HL-60 (cell line): ENCODE measurements around the gene CGB2.

Source experiments
- DNase-seq, 2 experiments: peaks; one replicate each; pipeline ENCODE4 v3.0.0-alpha.2; 2010 to 2020; ENCODE audit warnings: low read depth in 1 of 2, low spot score in 1 of 2
- H3K27ac ChIP-seq: fragments of 250-450 bp; sonication (Bioruptor Pico); replicated peaks from 2 replicates; pipeline ENCODE4 v1.5.1; 2020; ENCODE audit warnings: mild to moderate bottlenecking, moderate library complexity
- H3K27me3 ChIP-seq: fragments of 250-450 bp; sonication (Bioruptor Pico); 2 replicates; pipeline ENCODE4 v1.5.1; 2021; ENCODE audit warnings: mild to moderate bottlenecking, moderate library complexity; ENCODE audit not compliant: insufficient read depth, poor library complexity, severe bottlenecking
- H3K4me3 ChIP-seq: replicated peaks from 2 replicates; pipeline ENCODE4 v1.5.1; 2011; ENCODE audit warnings: mild to moderate bottlenecking, control low read depth, low read length; ENCODE audit not compliant: insufficient read depth
- CTCF ChIP-seq: IDR thresholded peaks from one replicate; pipeline ENCODE4 v1.5.1; 2011; ENCODE audit warnings: low read length, control low read depth, inconsistent platforms; ENCODE audit not compliant: insufficient read depth
- GABPA ChIP-seq: IDR thresholded peaks from 2 replicates; pipeline ENCODE4 v1.6.1; 2012; ENCODE audit warnings: low read depth
- POLR2AphosphoS5 ChIP-seq: IDR thresholded peaks from 2 replicates; pipeline ENCODE4 v1.6.1; 2012; ENCODE audit warnings: low read depth
- SPI1 ChIP-seq: IDR thresholded peaks from 2 replicates; pipeline ENCODE4 v1.6.1; 2012; ENCODE audit warnings: low read depth, mild to moderate bottlenecking, borderline replicate concordance
- TF ChIP-seq, protein P1 (sequence below): IDR thresholded peaks from 2 replicates; pipeline ENCODE4 v1.6.1; 2012; ENCODE audit warnings: low read depth; ENCODE audit not compliant: insufficient replicate concordance

The CGB2 gene

GRCh38 chr19:48987323-48987722 lies 44.4 kb upstream of the CGB2 start:
- no peak for DNase-seq
- no peak for TF ChIP-seq GABPA
- TF ChIP-seq POLR2AphosphoS5 = no peak
- no peak for TF ChIP-seq CTCF
- TF ChIP-seq, protein P1, sequence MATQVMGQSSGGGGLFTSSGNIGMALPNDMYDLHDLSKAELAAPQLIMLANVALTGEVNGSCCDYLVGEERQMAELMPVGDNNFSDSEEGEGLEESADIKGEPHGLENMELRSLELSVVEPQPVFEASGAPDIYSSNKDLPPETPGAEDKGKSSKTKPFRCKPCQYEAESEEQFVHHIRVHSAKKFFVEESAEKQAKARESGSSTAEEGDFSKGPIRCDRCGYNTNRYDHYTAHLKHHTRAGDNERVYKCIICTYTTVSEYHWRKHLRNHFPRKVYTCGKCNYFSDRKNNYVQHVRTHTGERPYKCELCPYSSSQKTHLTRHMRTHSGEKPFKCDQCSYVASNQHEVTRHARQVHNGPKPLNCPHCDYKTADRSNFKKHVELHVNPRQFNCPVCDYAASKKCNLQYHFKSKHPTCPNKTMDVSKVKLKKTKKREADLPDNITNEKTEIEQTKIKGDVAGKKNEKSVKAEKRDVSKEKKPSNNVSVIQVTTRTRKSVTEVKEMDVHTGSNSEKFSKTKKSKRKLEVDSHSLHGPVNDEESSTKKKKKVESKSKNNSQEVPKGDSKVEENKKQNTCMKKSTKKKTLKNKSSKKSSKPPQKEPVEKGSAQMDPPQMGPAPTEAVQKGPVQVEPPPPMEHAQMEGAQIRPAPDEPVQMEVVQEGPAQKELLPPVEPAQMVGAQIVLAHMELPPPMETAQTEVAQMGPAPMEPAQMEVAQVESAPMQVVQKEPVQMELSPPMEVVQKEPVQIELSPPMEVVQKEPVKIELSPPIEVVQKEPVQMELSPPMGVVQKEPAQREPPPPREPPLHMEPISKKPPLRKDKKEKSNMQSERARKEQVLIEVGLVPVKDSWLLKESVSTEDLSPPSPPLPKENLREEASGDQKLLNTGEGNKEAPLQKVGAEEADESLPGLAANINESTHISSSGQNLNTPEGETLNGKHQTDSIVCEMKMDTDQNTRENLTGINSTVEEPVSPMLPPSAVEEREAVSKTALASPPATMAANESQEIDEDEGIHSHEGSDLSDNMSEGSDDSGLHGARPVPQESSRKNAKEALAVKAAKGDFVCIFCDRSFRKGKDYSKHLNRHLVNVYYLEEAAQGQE = no peak
- TF ChIP-seq SPI1 = no peak
- Histone ChIP-seq H3K4me3 (no peak overlapping the region), H3K27me3 (no peaks in the 10 kb centered on the region), H3K27ac (no peak overlapping the region)

DNA sequence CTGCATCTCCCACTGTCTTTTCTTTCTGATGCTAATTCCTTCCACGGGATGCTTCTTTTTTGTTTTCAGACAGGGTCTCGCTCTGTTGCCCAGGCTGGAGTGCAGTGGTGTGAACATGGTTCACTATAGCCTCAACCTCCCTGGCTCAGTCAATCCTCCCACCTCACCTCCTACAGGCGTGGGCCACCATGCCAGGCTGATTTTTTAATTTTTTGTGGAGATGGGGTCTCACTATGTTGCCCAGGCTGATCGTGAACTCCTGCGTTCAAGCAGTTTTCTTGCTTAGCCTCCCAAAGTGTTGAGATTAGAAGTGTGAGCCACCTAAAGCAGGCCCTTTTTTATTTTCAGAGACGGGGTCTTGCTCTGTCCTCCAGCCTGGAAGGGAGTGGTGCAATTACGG lies 43.4 kb upstream of the CGB2 start:
- H3K4me3 ChIP-seq = no peak overlapping the region
- no peak overlapping the region for H3K27ac ChIP-seq
- TF ChIP-seq, protein P1 = no peak
- no peak for TF ChIP-seq SPI1
- no peak for DNase-seq
- H3K27me3 ChIP-seq = no peaks in the 10 kb centered on the region

GRCh38 chr19:48988860-48989259 lies 42.8 kb upstream of the CGB2 start:
- no peak overlapping the region for H3K4me3 ChIP-seq
- H3K27ac ChIP-seq = no peak overlapping the region
- DNase-seq = no peak
- no peaks in the 10 kb centered on the region for H3K27me3 ChIP-seq
- no peak for TF ChIP-seq CTCF
- no peak for TF ChIP-seq POLR2AphosphoS5
- TF ChIP-seq GABPA = no peak
- no peak for TF ChIP-seq SPI1
- TF ChIP-seq, protein P1 = no peak
